Transverse colon (tissue), 4 donors: ENCODE results near the gene TRIM65. TPM values are rescaled to one million over a fixed set of nuclear protein-coding genes. Genes with fewer than 3 reads are reported as not detected.

Experiments used
- total RNA-seq, 4 donors: library from RNA; depleted of rRNA; stranded (reverse); fragments of >200 nt; gene quantifications; one replicate each; pipeline ENCODE4 v1.1.0, GENCODE V29; 2016

Gene TRIM65
- total RNA-seq, 4 donors from 2014 or later = 16.8 to 21.7 (median 20.5) TPM

Other genes with a start within 250 kb of the TRIM65 start
- 100 to 1,000 TPM in 2 of 4 donors, 10 to 100 TPM in 2; 25.1 to 129 (median 80.3) TPM for gene RECQL5, start 229.8 kb downstream of the TRIM65 start, total RNA-seq
- 10 to 100 TPM; 49.0 to 83.8 (median 71.4) TPM for gene SAP30BP, start 229.6 kb downstream of the TRIM65 start, total RNA-seq
- gene ITGB4, start 175.5 kb downstream of the TRIM65 start, total RNA-seq = 100 to 1,000 TPM; 196 to 323 (median 229) TPM
- 100 to 1,000 TPM in 1 of 4 donors, 10 to 100 TPM in 1, 1 to 10 TPM in 2; 9.3 to 116 (median 30.9) TPM for gene GALK1, start 131.8 kb downstream of the TRIM65 start, total RNA-seq
- 10 to 100 TPM; 24.0 to 99.1 (median 63.1) TPM for gene UNK, start 112.1 kb downstream of the TRIM65 start, total RNA-seq
- 10 to 100 TPM in 3 of 4 donors, 1 to 10 TPM in 1; 3.0 to 48.3 (median 16.2) TPM for gene UNC13D, start 52.5 kb downstream of the TRIM65 start, total RNA-seq
- 10 to 100 TPM; 27.7 to 75.1 (median 56.8) TPM for gene WBP2, start 41.6 kb downstream of the TRIM65 start, total RNA-seq
- 100 to 1,000 TPM in 1 of 4 donors, 10 to 100 TPM in 3; 38.6 to 118 (median 41.0) TPM for gene TRIM47, start 18.4 kb downstream of the TRIM65 start, total RNA-seq
- gene MRPL38, start 7.9 kb upstream of the TRIM65 start, total RNA-seq = 100 to 1,000 TPM in 1 of 4 donors, 10 to 100 TPM in 3; 40.6 to 117 (median 48.5) TPM
- 10 to 100 TPM in 2 of 4 donors, 1 to 10 TPM in 2; 2.9 to 29.9 (median 7.9) TPM for gene FBF1, start 44.1 kb upstream of the TRIM65 start, total RNA-seq
- 100 to 1,000 TPM in 3 of 4 donors, 10 to 100 TPM in 1; 37.0 to 254 (median 212) TPM for gene ACOX1, start 82.2 kb upstream of the TRIM65 start, total RNA-seq
- 100 to 1,000 TPM in 1 of 4 donors, 10 to 100 TPM in 3; 18.7 to 137 (median 20.7) TPM for gene TEN1, start 82.3 kb upstream of the TRIM65 start, total RNA-seq
- 10 to 100 TPM in 2 of 4 donors, 1 to 10 TPM in 1, not detected in 1; 5.4 to 24.6 (median 16.9) TPM for gene CDK3, start 103.9 kb upstream of the TRIM65 start, total RNA-seq
- 10 to 100 TPM; 17.1 to 23.7 (median 20.6) TPM for gene EVPL, start 130.4 kb upstream of the TRIM65 start, total RNA-seq
- gene SRP68, start 175.6 kb upstream of the TRIM65 start, total RNA-seq = 10 to 100 TPM; 11.6 to 44.8 (median 30.4) TPM
- gene GALR2, start 177.8 kb upstream of the TRIM65 start, total RNA-seq = 1 to 10 TPM in 3 of 4 donors, not detected in 1; 1.9 to 10.0 (median 3.2) TPM
- under 1 TPM in 1 of 4 donors, not detected in 3; 0.40 TPM for gene ZACN, start 182.2 kb upstream of the TRIM65 start, total RNA-seq
- 100 to 1,000 TPM in 2 of 4 donors, 10 to 100 TPM in 2; 88.0 to 143 (median 105) TPM for gene EXOC7, start 206.8 kb upstream of the TRIM65 start, total RNA-seq
- 1 to 10 TPM in 2 of 4 donors, under 1 TPM in 1, not detected in 1; 0.82 to 7.4 (median 1.9) TPM for gene FOXJ1, start 244.3 kb upstream of the TRIM65 start, total RNA-seq